IPS-NIHi7 (cell line): ENCODE results near the gene SLC16A4.
"Not testable (repeated sequence)": the region's sequence is repeated elsewhere in the genome, so short reads cannot be mapped to it uniquely, and the experiment has no call there.

ENCODE experiments used
- DNase-seq: peaks from one replicate; pipeline ENCODE4 v3.0.0; 2012; ENCODE audit warnings: mixed read lengths; ENCODE audit errors: extremely low spot score

SLC16A4 gene

DNA sequence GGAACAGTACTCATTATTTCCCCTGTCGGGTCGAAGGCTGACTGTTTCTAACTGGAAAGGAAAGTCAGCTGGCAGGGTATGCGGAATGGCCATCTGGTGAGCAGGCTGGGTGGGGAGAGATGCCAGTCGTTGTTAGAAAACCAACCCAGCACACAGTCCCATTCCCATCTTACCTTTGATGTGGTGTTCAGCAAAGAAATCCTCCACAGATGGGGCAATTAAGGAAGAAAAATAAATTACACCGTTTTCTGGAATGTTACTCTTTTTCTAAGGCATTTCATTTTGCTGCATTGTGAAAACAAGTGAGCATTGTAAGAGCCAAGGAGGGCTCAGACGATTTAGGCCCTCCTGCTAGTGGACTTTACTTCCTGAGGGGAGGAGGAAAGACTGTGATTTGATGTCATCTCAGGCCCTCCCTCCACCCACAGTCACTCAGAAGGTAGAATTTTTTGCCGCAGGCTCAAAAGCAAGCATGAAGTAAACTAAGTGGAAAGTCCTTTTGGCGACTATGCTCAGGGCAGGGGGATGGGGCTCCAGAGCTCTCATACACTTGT lies at the start of gene SLC16A4:
Gene SLC16A4, minus strand, starts transcription at position 335 of the 554 bp plus-strand sequence. CDS start 1,703 bp downstream, outside the sequence.
- peak; percentile 49 for DNase-seq

DNA sequence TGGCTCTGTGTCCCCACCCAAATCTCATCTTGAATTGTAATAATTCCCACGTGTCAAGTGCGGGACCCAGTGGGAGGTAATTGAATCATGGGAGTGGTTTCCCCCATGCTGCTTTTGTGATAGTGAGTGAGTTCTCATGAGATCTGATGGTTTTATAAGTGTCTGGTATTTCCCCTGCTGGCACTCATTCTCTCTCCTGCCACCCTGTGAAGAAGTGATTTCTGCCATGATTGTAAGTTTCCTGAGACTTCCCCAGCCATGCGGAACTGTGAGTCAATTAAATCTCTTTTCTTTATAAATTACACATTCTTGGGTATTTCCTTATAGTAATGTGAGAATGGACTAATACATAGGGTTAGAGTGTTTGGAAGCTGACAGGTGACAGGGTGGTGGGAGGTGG lies 49.0 kb upstream of the SLC16A4 start:
- DNase-seq = not testable (repeated sequence)

DNA sequence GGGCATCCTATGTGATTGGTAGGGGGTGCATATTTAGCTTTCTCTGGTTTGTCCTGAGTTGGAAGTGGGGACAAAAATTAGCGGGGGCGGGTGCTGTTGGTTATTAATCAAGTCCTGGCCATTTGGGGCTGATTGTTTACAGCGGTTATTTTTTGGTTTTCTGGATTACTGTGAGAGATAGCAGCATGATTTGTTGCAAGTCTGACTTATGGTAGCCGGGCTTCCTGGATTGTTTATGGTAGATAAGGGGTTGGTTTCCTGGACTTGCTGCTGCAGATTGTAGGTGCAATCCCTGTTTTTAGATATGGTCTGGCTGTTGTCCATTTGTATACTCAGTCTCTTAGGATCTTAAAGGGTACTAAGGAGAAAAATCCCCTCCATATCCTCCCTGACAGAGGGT lies 48.1 kb upstream of the SLC16A4 start:
- DNase-seq = no peak

DNA sequence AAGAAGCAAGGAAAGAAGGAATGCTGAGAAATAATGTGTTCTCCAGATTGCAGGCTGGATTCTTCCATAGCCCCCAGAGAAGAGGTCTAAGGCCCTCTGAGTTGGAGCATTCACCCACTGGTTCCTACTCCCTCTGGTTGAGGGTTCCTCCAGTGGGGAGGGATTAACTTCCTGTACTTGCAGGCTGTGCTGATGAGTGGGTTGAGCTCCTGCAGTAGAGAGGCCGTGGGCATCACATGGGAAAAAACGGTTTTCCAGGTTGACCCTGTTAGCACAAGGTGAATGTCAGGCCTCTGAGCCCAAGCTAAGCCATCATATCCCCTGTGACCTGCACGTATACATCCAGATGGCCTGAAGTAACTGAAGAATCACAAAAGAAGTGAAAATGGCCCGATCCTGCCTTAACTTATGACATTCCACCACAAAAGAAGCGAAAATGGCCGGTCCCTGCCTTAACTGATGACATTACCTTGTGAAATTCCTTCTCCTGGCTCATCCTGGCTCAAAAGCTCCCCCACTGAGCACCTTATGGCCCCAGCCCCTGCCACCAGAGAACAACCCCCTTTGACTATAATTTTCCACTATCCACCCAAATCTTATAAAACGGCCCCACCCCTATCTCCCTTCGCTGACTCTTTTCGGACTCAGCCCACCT lies 46.9 kb upstream of the SLC16A4 start:
- not testable (repeated sequence) for DNase-seq

DNA sequence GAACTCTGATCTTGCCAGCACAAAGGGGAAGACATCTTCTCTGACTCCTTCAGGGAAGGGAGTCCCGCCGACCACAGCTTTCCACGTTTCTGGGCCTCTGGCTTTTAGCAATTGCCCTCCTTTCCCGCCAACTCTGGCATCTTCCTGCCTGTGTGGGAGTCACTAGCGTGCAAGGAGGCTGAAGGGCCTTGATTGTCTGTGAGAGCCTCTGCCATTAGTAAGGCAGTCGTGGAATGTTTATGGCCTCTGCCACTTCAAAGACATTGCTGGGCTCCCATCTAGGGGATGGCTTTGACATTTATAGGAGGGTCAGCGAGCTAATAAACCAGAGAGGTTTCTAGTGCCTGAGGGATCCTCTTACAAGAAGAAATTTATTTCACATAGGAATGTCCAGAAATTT lies 45.8 kb upstream of the SLC16A4 start:
- DNase-seq = peak; percentile 42

DNA sequence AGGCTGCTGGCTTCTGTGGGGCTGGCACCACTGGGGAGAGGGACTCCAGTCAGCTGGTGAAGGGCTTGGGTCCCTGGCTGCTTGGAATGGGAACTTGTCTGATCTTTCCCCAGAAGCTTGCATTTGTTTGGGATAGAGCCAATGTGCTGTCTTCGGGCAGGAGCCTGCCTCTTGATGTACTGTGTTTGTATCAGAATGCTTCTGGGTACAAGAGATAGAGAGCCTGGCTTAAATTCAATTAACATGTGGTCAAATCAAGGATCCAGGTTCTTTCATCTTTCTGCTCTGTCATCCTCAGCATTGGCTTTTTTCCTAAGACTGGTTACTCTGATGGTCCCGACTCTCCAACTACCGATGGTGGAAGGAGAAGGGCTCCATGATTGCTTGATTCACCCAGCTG lies 44.1 kb upstream of the SLC16A4 start:
- DNase-seq = no peak

DNA sequence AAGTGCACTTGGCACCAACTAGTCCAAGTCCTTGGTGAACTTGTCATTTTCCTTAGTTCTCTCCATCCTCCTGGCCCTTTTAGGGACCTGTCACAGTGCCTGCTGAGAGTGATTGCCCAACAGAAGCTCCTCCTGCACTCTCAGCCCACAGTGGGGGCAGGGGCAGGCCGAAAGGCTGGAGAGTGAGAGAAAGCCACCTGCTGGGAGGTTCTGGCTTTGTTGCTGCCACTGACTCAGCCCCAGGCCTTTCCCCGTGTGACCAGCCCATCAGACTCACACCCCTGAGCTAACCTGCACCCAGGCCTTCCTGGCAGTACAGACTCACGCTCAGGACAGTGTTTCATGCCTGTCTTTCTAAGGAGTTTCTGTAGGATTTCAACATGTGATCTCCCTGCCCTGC lies 43.0 kb upstream of the SLC16A4 start:
- peak; percentile 92 for DNase-seq

DNA sequence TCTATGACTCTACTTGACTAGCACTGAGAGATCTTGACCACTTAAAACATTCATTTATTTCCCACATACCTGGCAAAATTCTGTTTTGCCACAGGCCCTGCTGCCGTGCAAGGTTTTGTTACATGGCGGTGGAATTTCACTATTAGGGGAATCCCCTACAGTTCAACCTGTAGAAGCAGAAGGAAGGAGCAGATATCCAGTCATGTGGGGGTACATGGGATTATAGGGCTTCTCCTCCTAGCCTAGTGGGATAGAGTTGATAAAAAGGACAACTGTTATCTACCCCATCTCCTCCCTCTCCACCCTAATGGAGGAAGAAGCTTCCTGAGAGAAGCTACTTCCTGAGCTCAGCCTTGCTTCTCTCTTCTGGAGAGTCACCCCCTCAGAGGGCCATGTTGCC lies 42.4 kb upstream of the SLC16A4 start:
- no peak for DNase-seq

DNA sequence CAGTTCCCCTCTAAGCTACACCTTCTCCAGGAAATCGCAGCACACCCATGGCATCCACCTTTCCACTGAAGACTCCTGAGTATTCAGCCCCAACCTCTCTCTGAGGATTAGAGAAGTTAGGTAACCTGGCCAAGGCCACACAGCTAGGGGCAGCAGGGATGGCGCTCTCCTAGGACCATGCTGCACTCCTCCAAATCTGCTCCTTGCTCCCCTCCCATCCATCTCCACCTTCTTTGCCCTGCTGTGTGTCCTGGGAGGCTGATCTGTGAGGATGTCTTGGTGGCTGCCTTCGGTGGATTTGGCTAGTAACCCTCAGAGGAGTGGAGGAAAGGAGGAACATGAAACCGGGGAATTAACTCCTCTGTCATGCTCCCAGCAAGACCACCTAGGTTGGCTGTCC lies 40.1 kb upstream of the SLC16A4 start:
- DNase-seq = no peak

DNA sequence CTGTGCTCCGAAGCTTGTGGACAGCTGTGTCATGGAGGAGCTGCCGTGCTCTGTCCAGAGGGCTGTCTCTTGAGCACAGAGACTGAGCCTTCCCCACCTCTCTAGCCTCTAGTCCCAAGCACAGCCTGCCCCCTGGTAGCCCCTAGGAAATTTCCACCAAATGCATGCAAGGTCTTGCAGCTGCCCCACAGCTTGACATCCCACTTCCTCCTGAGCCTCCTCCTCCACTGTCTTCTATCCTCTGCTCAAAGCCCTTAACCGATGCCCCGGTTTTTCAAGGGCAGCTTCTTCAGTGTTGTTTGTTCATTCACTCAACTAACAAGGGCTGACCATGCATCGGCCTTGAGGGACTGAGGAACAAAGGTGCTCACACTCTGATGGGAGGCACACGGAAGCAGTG lies 39.5 kb upstream of the SLC16A4 start:
- no peak for DNase-seq

DNA sequence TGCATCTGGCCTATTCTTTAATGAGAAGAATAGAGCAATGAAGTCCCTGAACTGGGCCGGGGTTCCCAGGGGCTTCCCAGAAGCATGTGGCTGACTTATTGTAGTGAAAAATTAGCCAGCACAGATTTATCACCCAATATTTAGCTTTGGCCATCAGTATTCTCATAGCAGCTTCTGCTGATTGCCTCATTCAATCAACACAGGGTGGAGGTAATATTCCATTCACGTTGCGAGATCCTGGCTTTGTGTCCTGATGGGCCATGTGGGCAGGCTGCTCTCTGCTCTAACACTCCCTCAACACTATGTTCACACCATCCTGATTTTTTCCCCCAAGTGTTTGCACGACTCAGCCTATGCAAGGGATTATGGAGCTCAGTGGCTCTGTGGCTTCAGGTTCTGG lies 38.1 kb upstream of the SLC16A4 start:
- DNase-seq = no peak

DNA sequence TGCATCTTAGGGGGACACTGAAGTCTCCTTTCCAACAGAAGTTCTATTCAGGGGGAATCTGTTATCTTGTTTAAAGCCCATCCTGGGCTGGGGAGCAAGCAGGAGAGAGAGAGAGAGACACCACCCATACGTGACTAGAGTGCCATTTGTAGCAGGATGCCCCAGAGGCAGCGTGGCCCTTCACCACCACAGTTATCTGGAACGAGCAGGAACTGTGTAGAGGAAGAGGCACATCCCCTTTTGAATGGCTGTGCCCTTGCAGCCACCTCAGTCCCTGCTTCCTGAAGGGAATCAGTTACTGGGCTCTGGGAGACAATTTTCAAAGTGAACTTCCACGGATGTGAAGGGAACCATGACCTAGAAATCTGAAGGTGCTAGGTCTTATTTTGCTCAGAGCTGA lies 36.0 kb upstream of the SLC16A4 start:
- DNase-seq = no peak

DNA sequence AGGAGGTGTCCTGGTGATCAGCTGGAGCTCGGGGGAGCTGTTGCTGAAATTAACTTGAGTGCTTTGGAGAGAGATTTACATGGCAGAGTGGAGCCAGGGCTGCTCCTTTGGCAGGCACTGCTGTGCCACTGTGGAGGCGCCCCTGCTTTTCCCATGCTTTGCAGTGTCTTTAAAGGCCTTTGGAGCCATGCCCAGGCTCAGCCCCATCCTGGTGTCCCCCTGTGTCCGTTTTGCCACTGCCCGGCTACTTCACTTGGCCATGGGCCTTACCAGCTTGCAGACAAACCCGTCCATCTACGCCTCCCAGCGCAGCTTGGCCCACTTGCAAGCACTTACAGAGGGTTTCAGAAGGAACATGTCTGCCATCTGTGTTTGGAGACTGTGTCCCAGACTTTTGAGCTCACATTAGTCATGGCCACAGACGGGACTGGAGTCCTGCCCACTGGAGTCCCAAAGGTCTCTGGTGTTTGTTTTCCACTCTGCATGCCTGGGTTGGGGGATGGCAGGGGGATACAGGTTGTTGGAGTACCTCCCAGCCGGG lies 34.9 kb upstream of the SLC16A4 start:
- DNase-seq = no peak

DNA sequence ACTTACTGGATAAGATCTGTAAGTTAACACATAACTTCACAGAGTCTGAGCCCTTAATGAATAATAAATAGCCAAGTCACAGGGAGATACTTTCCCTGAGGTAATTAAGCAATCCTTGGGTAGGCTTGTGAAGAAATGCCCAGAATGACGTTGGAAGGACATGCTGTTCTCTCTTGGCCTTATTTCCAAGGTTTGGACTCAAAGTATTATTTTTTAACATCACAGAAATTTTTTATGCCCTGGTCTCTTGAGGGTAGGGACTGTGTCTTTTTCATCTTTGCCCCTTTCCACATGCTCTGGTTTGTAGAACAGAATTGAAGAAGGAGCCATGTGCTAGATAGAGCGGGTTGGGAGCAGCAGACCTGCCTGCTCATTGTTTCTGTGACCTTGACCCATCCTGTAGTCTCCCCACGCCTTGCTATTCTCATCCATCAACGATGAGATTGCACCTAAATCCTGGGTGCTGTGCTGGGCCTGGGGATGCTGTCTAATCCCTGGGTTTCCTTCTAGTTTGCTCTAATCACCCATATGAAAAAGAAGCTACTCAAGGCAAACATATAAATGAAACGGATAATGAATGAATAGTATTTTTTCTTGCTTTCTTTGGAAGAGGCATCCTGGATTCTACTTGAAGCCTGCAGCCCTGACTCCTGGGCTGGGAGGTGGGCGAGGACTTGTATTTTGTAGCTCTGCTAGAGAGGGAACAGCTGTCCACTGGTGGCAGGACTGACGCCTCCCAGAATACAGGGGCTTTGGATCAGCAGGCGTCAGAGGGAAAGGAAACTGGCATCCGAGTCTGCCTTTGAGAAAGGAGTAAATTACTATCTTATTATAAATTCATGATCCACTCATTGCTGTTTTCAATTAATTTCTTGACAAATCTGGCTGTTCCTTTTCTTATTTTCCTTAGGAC lies 34.1 kb upstream of the SLC16A4 start:
- DNase-seq = no peak

DNA sequence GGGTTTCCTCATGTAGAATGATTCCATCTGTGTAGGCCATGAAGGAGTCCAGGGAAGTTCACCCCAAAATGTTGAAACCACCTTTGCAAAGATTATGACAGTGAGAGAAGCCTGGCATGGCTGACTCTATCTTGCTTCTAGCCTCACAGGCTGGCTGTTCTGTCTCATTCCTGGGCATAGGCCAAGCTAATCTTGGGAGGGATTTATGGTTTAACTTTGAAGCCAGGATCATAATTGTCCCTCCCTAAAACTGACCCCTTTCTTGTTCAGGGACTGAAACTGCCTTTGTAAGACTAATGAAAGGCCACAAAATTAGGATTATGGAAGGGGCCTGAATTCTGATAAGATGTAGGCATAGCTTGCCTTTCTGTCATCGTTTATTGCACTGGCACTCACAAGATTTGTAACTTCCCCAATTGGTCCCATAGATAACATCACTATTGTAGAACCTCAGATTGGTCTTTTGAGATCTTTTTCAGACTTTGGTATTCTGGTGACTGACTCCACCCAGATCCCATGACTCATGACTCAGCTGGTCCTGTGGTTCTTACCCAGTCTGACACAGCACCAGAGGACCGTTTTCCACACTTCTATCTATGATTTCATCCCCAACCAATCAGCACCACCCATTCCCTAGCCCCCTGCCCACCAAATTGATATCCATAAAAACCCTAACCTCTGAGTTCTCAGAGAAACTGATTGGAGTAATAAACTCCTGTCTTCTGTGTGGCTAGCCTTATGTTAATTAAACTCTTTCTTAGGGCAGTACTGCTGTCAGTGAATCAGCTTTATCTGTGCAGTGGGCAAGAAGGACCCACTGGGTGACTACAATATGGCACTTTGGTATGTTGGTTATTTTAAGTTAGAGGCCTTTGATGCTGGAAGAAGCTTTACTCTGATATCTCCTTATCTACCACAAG lies 30.3 kb upstream of the SLC16A4 start:
- DNase-seq = no peak

DNA sequence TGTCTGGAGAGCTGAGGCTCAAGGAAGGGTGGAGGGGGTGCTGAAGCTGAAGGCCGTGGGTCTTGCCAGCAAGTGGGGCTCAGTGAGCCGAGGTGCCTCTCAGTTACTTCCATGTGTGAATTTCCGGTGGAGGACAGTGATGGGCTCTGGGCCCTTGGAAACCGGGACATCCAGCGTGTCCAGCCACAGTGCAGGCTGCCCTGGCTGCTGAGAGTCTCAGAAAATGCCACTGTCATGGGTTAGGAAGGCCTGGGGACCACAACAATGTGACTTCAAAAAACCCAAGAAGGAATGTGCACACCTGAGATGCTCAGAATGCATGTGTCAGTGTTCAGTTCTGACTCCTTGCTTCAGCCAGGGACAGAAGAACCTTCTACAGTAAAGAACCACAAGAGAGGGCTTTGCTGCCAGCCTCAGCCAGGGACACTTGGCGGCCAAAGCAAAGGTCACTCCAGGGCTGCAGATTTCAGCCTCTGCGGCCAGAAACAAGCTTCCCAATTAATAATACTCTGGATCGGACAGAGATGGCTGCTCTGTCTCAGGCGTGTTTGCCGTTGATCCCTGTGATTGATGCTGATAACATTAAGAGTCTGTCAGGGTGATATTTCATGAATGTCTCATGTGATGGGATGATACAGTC lies 29.3 kb upstream of the SLC16A4 start:
- no peak for DNase-seq

DNA sequence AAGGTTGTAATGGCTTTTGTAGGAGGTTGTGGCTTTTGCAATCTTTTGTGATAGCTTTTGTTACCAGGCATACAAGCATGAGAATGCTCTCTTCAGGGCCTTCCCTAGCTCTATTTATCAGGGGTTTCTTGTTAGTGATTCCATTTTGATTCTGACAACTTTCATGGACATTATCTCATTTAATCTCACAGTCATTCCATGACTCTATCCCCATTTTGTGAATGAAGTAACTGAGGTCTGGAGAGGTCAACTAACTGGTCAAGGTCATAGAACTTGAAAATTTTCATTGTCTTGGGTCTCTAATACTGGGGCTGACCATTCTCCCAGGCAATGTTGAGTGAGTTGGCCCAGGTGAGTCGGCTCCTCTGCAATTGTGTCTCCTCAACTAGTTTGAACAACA lies 27.9 kb upstream of the SLC16A4 start:
- no peak for DNase-seq

DNA sequence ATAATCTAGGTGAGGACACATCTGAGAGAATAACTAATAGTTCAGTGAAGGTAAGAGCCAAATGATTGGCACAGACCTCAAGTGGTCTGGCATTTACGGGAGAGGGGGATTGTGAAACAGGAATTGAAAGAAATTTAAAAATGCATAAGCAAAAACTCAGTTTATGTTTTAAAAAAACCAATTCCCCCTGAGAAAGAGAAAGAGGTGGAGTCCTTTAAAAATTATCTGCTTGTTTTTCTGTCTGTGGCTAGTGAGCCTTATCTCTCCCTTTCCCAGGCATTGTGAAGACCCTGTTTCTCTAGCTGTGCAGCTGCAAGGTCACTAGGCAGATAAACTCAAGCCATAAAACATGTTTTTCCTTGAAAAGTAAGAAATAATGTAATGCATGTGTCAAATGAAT lies 22.2 kb upstream of the SLC16A4 start:
- DNase-seq = not testable (repeated sequence)

DNA sequence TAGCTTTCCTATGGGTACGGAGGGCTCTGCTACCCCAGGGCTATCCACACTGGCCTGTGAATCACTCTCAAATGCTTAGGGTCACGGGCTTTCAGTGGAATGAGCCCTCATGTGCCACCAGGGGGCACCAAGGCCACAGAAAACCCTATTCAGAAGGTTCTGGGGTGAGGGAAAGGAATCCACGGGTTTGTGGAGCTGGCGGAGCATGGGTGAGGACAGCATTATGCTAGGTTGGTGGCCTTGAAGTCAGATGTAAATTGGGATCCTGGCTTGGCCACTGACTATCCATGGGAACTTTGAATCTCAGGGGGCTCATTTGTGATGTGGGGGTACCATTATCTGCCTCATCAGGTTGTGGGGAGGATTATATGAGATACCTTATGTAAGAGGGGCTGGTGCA lies 21.8 kb upstream of the SLC16A4 start:
- peak; percentile 79 for DNase-seq

DNA sequence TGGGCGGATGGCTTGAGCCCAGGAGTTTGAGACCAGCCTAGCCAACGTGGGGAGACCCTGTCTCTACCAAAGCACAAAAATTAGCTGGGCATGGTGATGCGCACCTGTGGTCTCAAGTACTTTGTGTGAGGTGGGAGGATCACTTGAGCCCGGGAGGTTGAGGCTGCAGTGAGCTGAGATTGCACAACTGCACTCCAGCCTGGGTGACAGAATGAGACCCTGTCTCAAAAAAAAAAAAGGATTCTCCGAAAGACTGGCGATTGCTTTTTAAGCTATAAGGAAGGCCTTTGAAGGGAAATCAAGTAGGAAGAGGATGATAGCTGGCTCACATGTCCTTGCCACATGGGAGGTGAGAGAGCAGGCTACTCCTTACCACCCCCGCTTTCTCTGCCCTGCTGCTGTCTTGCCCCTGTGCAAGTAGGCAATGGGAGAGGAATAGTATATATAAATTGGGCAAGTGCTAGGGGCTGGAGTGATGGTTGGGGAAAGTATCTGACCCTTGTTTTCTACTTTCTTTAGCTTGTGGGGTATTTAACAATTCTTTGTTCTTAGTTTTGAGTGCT lies 20.4 kb upstream of the SLC16A4 start:
- DNase-seq = no peak

DNA sequence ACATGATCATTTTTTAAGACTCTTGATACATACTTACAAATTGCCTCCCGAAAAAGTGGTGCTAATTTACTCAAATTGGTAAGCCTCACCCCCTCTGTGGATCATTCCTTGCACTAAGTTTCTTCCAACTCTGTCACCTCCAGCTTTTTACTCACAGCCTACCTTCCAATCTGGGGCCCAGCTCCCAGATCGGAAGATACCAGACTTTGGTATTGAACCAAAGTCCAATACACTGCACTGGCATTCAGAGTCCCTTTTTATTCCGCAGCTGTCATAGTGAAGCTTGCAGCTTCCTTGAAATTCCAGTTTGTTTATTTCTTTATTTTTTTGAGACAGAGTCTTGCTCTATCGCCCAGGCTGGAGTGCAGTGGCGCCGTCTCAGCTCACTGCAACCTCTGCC lies 18.5 kb upstream of the SLC16A4 start:
- no peak for DNase-seq
